ENCODE data around the gene CUTC. TPM values are rescaled to one million over a fixed set of nuclear protein-coding genes. Genes with fewer than 3 reads are reported as not detected.

The CUTC gene
- total and polyA plus RNA-seq, 2 donors (not counting 3 experiments of a cell fraction or from before 2014, with no cell fraction given): 20.4 to 23.1 TPM

DNA sequence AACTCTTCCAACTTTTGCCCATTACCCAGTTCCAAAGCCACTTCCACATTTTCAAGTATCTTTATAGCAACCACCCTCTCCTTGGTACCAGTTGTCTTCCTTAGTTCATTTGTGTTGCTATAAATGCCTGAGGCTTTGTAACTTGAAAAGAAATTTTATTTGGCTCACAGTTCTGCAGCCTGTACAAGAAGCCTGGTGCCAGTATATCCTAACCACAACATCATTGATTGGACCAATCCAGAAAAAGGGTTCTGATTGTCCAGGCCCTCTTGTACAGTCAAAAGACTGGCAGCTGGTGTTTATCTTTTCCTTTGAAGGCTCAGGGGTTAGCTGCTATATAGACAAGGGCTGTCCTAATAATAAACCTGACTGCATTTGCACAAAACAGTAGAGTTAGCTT, 29.3 kb downstream of the CUTC start:
- no peaks in the 10 kb centered on the region for H4K20me1 ChIP-seq (replicated peaks; ENCODE audit: control insufficient read depth, extremely low read depth, insufficient read depth, low read length)
- no peaks in the 10 kb centered on the region for H3K9me1 ChIP-seq (replicated peaks; ENCODE audit: control insufficient read depth, extremely low read depth, insufficient read depth, low read length)
- no peak overlapping the region for H3K4me2 ChIP-seq (ENCODE audit: insufficient read depth, low read length)
- H3K27me3 ChIP-seq (ENCODE audit: control insufficient read depth in 2 of 2, insufficient read depth in 2 of 2, low read length in 2 of 2): no peaks in the 10 kb centered on the region
- no peak for DNase-seq (ENCODE audit: low read depth, low spot score)
- H2AFZ ChIP-seq (ENCODE audit: low read depth, low read length): no peak overlapping the region
- no peaks in the 10 kb centered on the region for H3K4me1 ChIP-seq (ENCODE audit: control insufficient read depth, extremely low read depth, insufficient read depth, low read length)
- H3K79me2 ChIP-seq (ENCODE audit: control insufficient read depth, insufficient read depth, low read length): no peaks in the 10 kb centered on the region
- no peaks in the 10 kb centered on the region for H3K9me3 ChIP-seq (replicated peaks; ENCODE audit: control insufficient read depth, insufficient read depth, low read length)
- dilution Hi-C loops (cut with MboI; ENCODE audit: extremely low pct_ligation_motif_present, low sequenced_read_pairs) (no loop called here), intact Hi-C loops (cut with micrococcal nuclease) (no loop called here)
- H3K27ac ChIP-seq (ENCODE audit: insufficient read depth, low read depth, low read length): no peak overlapping the region
- no TSS peak for BruUV-seq (replicated peaks)
- peaks cover 3 to 10% of the 10 kb centered on the region in 2 experiments for H3K36me3 ChIP-seq (ENCODE audit: control insufficient read depth in 2 of 2, extremely low read depth in 1 of 2, insufficient read depth in 2 of 2, low read length in 2 of 2)
- CTCF ChIA-PET: no interaction called here
- no peak overlapping the region for H3K9ac ChIP-seq (replicated peaks; ENCODE audit: extremely low read depth, insufficient read depth, low read length)
- no peak for FAIRE-seq
- POLR2A ChIA-PET: no interaction called here
- no peak overlapping the region for H3K4me3 ChIP-seq (replicated peaks in 1 of 3; ENCODE audit: insufficient read depth in 1 of 3, low read depth in 1 of 3, low read length in 3 of 3)
- TF ChIP-seq, protein P1, sequence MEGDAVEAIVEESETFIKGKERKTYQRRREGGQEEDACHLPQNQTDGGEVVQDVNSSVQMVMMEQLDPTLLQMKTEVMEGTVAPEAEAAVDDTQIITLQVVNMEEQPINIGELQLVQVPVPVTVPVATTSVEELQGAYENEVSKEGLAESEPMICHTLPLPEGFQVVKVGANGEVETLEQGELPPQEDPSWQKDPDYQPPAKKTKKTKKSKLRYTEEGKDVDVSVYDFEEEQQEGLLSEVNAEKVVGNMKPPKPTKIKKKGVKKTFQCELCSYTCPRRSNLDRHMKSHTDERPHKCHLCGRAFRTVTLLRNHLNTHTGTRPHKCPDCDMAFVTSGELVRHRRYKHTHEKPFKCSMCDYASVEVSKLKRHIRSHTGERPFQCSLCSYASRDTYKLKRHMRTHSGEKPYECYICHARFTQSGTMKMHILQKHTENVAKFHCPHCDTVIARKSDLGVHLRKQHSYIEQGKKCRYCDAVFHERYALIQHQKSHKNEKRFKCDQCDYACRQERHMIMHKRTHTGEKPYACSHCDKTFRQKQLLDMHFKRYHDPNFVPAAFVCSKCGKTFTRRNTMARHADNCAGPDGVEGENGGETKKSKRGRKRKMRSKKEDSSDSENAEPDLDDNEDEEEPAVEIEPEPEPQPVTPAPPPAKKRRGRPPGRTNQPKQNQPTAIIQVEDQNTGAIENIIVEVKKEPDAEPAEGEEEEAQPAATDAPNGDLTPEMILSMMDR (IDR thresholded peaks at IDR 0.05; ENCODE audit: extremely low read depth in 1 of 2, insufficient read depth in 1 of 2, low read depth in 1 of 2, low read length in 2 of 2): no peak
- no peak for TF ChIP-seq JUN (IDR thresholded peaks at IDR 0.05; ENCODE audit: borderline replicate concordance, insufficient read depth, insufficient read length, low read depth)
- no peak for TF ChIP-seq MYC (IDR thresholded peaks at IDR 0.05; ENCODE audit: low read depth, low read length)
- no peak for TF ChIP-seq FOS (IDR thresholded peaks at IDR 0.05; ENCODE audit: borderline replicate concordance, insufficient read depth, low read length)
- TF ChIP-seq POLR2A (IDR thresholded peaks at IDR 0.05; ENCODE audit: low read depth, low read length): no peak
- no peak for TF ChIP-seq POLR2AphosphoS5 (IDR thresholded peaks at IDR 0.05; ENCODE audit: insufficient read depth, low read depth, low read length)
- no peak for TF ChIP-seq EZH2 (IDR thresholded peaks at IDR 0.05; ENCODE audit: borderline replicate concordance, low read depth, low read length, severe bottlenecking)
- TF ChIP-seq, protein P2, sequence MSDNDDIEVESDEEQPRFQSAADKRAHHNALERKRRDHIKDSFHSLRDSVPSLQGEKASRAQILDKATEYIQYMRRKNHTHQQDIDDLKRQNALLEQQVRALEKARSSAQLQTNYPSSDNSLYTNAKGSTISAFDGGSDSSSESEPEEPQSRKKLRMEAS (IDR thresholded peaks at IDR 0.05; ENCODE audit: insufficient read depth, insufficient read length): no peak
- TF ChIP-seq GATA2 (IDR thresholded peaks at IDR 0.05; ENCODE audit: insufficient read depth, insufficient read length, low read depth, low read length): no peak
